ENCODE results near the gene CFLAR. TPM values are rescaled to one million over a fixed set of nuclear protein-coding genes. Genes with fewer than 3 reads are reported as not detected.

Gene CFLAR
- total RNA-seq, 1 experiment from 2014 or later: 7.6 TPM

GRCh38 chr2:201218780-201219179, 102.8 kb downstream of the CFLAR start:
- H3K79me2 ChIP-seq (ENCODE audit: insufficient read depth, low read length): no peaks in the 10 kb centered on the region
- H3K9me3 ChIP-seq (ENCODE audit: control insufficient read depth, low read depth, low read length): no peaks in the 10 kb centered on the region
- no peak overlapping the region for H4K8ac ChIP-seq (replicated peaks; ENCODE audit: insufficient read length, low read depth, low read length)
- Mint-ChIP-seq H3K27ac (peak overlapping the region in 1 of 3 experiments; percentile 48; a peak in 1 of 7 replicates), H3K4me1 (peaks cover 27 to 36% of the 10 kb centered on the region in 2 experiments), H3K36me3 (ENCODE audit: insufficient read depth in 1 of 3, low read depth in 3 of 3) (peaks cover 0 to 22% (median 0%) of the 10 kb centered on the region in 3 experiments; a peak in 2 of 7 replicates), H3K27me3 (ENCODE audit: low read depth) (no peaks in the 10 kb centered on the region), H3K9me3 (peaks cover 0 to 13% of the 10 kb centered on the region in 2 experiments; a peak in 2 of 5 replicates), H3K4me3 (no peak overlapping the region)
- peaks cover 6% of the 10 kb centered on the region; the same call in 1 of the 2 replicates for H3K4me1 ChIP-seq (ENCODE audit: insufficient read depth, low read length)
- H3K4ac ChIP-seq (ENCODE audit: low read depth, low read length): no peak overlapping the region
- H4K91ac ChIP-seq (ENCODE audit: insufficient read length, low read depth, low read length): no peak overlapping the region
- no peak overlapping the region for H3K18ac ChIP-seq (ENCODE audit: insufficient read length, low read depth, low read length)
- H3K79me1 ChIP-seq (ENCODE audit: insufficient read depth, low read depth, low read length, poor library complexity, severe bottlenecking): no peaks in the 10 kb centered on the region
- no peak overlapping the region for H4K5ac ChIP-seq (ENCODE audit: insufficient read length, low read depth, low read length)
- H3T11ph ChIP-seq (ENCODE audit: low read length): no peak overlapping the region
- TF ChIP-seq, protein P1, sequence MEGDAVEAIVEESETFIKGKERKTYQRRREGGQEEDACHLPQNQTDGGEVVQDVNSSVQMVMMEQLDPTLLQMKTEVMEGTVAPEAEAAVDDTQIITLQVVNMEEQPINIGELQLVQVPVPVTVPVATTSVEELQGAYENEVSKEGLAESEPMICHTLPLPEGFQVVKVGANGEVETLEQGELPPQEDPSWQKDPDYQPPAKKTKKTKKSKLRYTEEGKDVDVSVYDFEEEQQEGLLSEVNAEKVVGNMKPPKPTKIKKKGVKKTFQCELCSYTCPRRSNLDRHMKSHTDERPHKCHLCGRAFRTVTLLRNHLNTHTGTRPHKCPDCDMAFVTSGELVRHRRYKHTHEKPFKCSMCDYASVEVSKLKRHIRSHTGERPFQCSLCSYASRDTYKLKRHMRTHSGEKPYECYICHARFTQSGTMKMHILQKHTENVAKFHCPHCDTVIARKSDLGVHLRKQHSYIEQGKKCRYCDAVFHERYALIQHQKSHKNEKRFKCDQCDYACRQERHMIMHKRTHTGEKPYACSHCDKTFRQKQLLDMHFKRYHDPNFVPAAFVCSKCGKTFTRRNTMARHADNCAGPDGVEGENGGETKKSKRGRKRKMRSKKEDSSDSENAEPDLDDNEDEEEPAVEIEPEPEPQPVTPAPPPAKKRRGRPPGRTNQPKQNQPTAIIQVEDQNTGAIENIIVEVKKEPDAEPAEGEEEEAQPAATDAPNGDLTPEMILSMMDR (conservative IDR thresholded peaks at IDR 0.05): no peak
- no peak overlapping the region for H3K23ac ChIP-seq (ENCODE audit: insufficient read length, low read depth, low read length)
- H3K4me2 ChIP-seq (ENCODE audit: insufficient read depth, insufficient read length, low read length): no peak overlapping the region
- no peaks in the 10 kb centered on the region for H3K23me2 ChIP-seq (ENCODE audit: insufficient read length, low read depth, low read length, poor library complexity, severe bottlenecking)
- DNase-seq: no peak
- H2AFZ ChIP-seq (ENCODE audit: low read length): no peak overlapping the region
- H2BK12ac ChIP-seq (ENCODE audit: insufficient read length, low read depth, low read length): no peak overlapping the region
- no peak overlapping the region for H3K27ac ChIP-seq (ENCODE audit: insufficient read length, low read depth, low read length)
- no CpG with 5 or more reads among the region's 6 CpGs for WGBS (ENCODE audit: extremely low coverage, insufficient read length, low lambda C conversion rate)
- no peak overlapping the region for H2BK20ac ChIP-seq (ENCODE audit: low read depth, low read length, poor library complexity, severe bottlenecking)
- no peaks in the 10 kb centered on the region for H3K27me3 ChIP-seq (ENCODE audit: insufficient read depth, low read length)
- no peak overlapping the region for H3K9ac ChIP-seq (ENCODE audit: extremely low read depth, insufficient read length, low read length)
- no peak overlapping the region for H3K56ac ChIP-seq (ENCODE audit: insufficient read length, low read depth, low read length)
- no peak overlapping the region for H2BK5ac ChIP-seq (ENCODE audit: insufficient read length, low read length)
- no peak overlapping the region for H3K14ac ChIP-seq (ENCODE audit: insufficient read depth, low read length)
- H4K20me1 ChIP-seq (ENCODE audit: control insufficient read depth, insufficient read depth, insufficient read length): no peaks in the 10 kb centered on the region
- no peak overlapping the region for H2BK120ac ChIP-seq (ENCODE audit: low read depth, low read length, poor library complexity, severe bottlenecking)
- no peak overlapping the region for H2AK5ac ChIP-seq (ENCODE audit: insufficient read length, low read length)
- H2BK15ac ChIP-seq (ENCODE audit: low read depth, low read length): no peak overlapping the region

All from H9 (cell line).